Endothelial cell (in vitro differentiated cells): ENCODE data around the gene OR10A6. TPM values are rescaled to one million over a fixed set of nuclear protein-coding genes. Genes with fewer than 3 reads are reported as not detected.

Experiments used
- DNase-seq: peaks from one replicate; pipeline ENCODE4 v3.0.0; 2021; ENCODE audit warnings: low spot score
- H3K27ac Mint-ChIP-seq: one replicate; pipeline ENCODE4 v1.8.0; 2021; ENCODE audit warnings: mixed read lengths, inconsistent platforms; ENCODE audit not compliant: unreplicated experiment
- H3K27me3 Mint-ChIP-seq: one replicate; pipeline ENCODE4 v1.8.0; 2021; ENCODE audit warnings: mild to moderate bottlenecking, moderate library complexity, mixed read lengths, inconsistent platforms; ENCODE audit not compliant: unreplicated experiment
- H3K36me3 Mint-ChIP-seq: one replicate; pipeline ENCODE4 v1.8.0; 2021; ENCODE audit warnings: mild to moderate bottlenecking, low read depth, mixed read lengths, inconsistent platforms; ENCODE audit not compliant: unreplicated experiment
- H3K4me1 Mint-ChIP-seq: one replicate; pipeline ENCODE4 v1.8.0; 2021; ENCODE audit warnings: mild to moderate bottlenecking, mixed read lengths, inconsistent platforms; ENCODE audit not compliant: unreplicated experiment
- H3K4me3 Mint-ChIP-seq: one replicate; pipeline ENCODE4 v1.8.0; 2021; ENCODE audit warnings: mild to moderate bottlenecking, mixed read lengths, inconsistent platforms; ENCODE audit not compliant: unreplicated experiment
- H3K9me3 Mint-ChIP-seq: one replicate; pipeline ENCODE4 v1.8.0; 2021; ENCODE audit warnings: mixed read lengths, inconsistent platforms; ENCODE audit not compliant: unreplicated experiment
- CTCF ChIP-seq: fragments of 200-600 bp; sonication (generic); IDR thresholded peaks from one replicate; pipeline ENCODE4 v1.5.0; 2021; ENCODE audit warnings: antibody characterized with exemption; ENCODE audit not compliant: unreplicated experiment
- total RNA-seq: library from RNA; stranded (reverse); fragmentation: NEBNext Ultra II Directional; extraction: Animal tissue kit (Norgen Biotek cat#: 25700); gene quantifications from one replicate; pipeline ENCODE4 v1.2.1, GENCODE V29; 2021; ENCODE audit not compliant: unreplicated experiment

Gene OR10A6
- total RNA-seq, 1 donor from 2014 or later, result not detected

- TF ChIP-seq CTCF, result no peak
- Mint-ChIP-seq H3K9me3 (no peaks in the 10 kb centered on the region), H3K4me1 (peaks cover 21% of the 10 kb centered on the region), H3K36me3 (peaks cover 5% of the 10 kb centered on the region), H3K27me3 (no peaks in the 10 kb centered on the region), H3K27ac (no peak overlapping the region), H3K4me3 (no peak overlapping the region)
- DNase-seq, result no peak
Measured at GRCh38 chr11:7894251-7894650, 36.8 kb downstream of the OR10A6 start.

GRCh38 chr11:7893796-7894195, 37.3 kb downstream of the OR10A6 start:
- H3K27me3 Mint-ChIP-seq, result no peaks in the 10 kb centered on the region
- H3K27ac Mint-ChIP-seq, result no peak overlapping the region

GRCh38 chr11:7892840-7893254, 38.2 kb downstream of the OR10A6 start:
- no peak for DNase-seq
- Mint-ChIP-seq H3K4me3 (no peak overlapping the region), H3K27ac (peak overlapping the region; percentile 62), H3K4me1 (peaks cover 24% of the 10 kb centered on the region), H3K27me3 (no peaks in the 10 kb centered on the region), H3K36me3 (no peaks in the 10 kb centered on the region), H3K9me3 (no peaks in the 10 kb centered on the region)
- TF ChIP-seq CTCF, result peak; percentile 84

More at GRCh38 chr11:7893796-7894195, 37.3 kb downstream of the OR10A6 start:
- no peak for TF ChIP-seq CTCF
- H3K4me3 Mint-ChIP-seq, result no peak overlapping the region
- peaks cover under 1% of the 10 kb centered on the region for H3K36me3 Mint-ChIP-seq
- H3K9me3 Mint-ChIP-seq, result no peaks in the 10 kb centered on the region
- DNase-seq, result no peak
- H3K4me1 Mint-ChIP-seq, result peaks cover 21% of the 10 kb centered on the region

- Mint-ChIP-seq H3K27me3 (no peaks in the 10 kb centered on the region), H3K9me3 (no peaks in the 10 kb centered on the region), H3K27ac (peak overlapping the region; percentile 62), H3K4me3 (no peak overlapping the region), H3K4me1 (peaks cover 24% of the 10 kb centered on the region), H3K36me3 (no peaks in the 10 kb centered on the region)
- no peak for TF ChIP-seq CTCF
- DNase-seq, result no peak
Measured at GRCh38 chr11:7892059-7892699, 38.9 kb downstream of the OR10A6 start.

- no peaks in the 10 kb centered on the region for H3K9me3 Mint-ChIP-seq
- H3K36me3 Mint-ChIP-seq, result no peaks in the 10 kb centered on the region
- no peak for TF ChIP-seq CTCF
Measured at GRCh38 chr11:7890417-7891172, 40.5 kb downstream of the OR10A6 start.

More at GRCh38 chr11:7890417-7891172, 40.5 kb downstream of the OR10A6 start:
- Mint-ChIP-seq H3K27me3 (no peaks in the 10 kb centered on the region), H3K4me3 (no peak overlapping the region), H3K4me1 (peaks cover 24% of the 10 kb centered on the region), H3K27ac (peak overlapping the region; percentile 93)
- DNase-seq, result peak; percentile 48
